IMR-90 (cell line): ENCODE results near the gene GJC1. TPM values are rescaled to one million over a fixed set of nuclear protein-coding genes. Genes with fewer than 3 reads are reported as not detected.
A peak's percentile ranks its signal among the peaks of the same experiment; 100 is the strongest.

Experiments used
- ATAC-seq: fragments of 200-7000 bp; cut with Tn5 transposase; 2 replicates; pipeline ENCODE4 v1.9.1; 2020; ENCODE audit warnings: low read depth, mild to moderate bottlenecking, moderate library complexity
- BruUV-seq: library from RNA; stranded (reverse); fragments of 400-500 nt; replicated peaks from 2 replicates; lab custom pipeline; 2021; lab: Mats Ljungman, UMichigan
- CTCF ChIA-PET: fragments of 300-600 bp; formaldehyde crosslinking; extraction: SDS; loops from one replicate; lab custom pipeline; 2021; ENCODE audit warnings: antibody characterized with exemption; lab: Yijun Ruan, JAX
- POLR2A ChIA-PET: fragments of 300-600 bp; sonication (Branson Sonifier 250); formaldehyde crosslinking; loops from one replicate; lab custom pipeline; 2022; ENCODE audit warnings: antibody characterized with exemption; ENCODE audit not compliant: unreplicated experiment; lab: Charles Lee
- DNase-seq: peaks from one replicate; pipeline ENCODE4 v3.0.0; 2013
- H2AFZ ChIP-seq: replicated peaks from 2 replicates; pipeline ENCODE3; 2013; ENCODE audit warnings: low read length, mild to moderate bottlenecking; ENCODE audit not compliant: poor library complexity
- H2AK5ac ChIP-seq: 2 replicates; pipeline ENCODE4 v1.6.1; 2013; ENCODE audit warnings: low read depth, low read length, inconsistent platforms
- H2AK9ac ChIP-seq: replicated peaks from 2 replicates; pipeline ENCODE3; 2013; ENCODE audit warnings: mild to moderate bottlenecking, low read depth, low read length, moderate library complexity; ENCODE audit not compliant: poor library complexity
- H2BK120ac ChIP-seq: 2 replicates; pipeline ENCODE4 v1.6.1; 2013; ENCODE audit warnings: low read depth, low read length, inconsistent platforms
- H2BK15ac ChIP-seq: 3 replicates; pipeline ENCODE4 v1.6.1; 2013; ENCODE audit warnings: low read depth, low read length, inconsistent platforms
- H2BK20ac ChIP-seq: 2 replicates; pipeline ENCODE4 v1.6.1; 2013; ENCODE audit warnings: low read depth, mild to moderate bottlenecking, inconsistent platforms, low read length, moderate library complexity
- H2BK5ac ChIP-seq: 2 replicates; pipeline ENCODE4 v1.6.1; 2013; ENCODE audit warnings: mild to moderate bottlenecking, low read depth, low read length, inconsistent platforms; ENCODE audit not compliant: poor library complexity, severe bottlenecking
- H3K14ac ChIP-seq: replicated peaks from 2 replicates; pipeline ENCODE4 v1.6.1; 2013; ENCODE audit warnings: low read depth, low read length, inconsistent platforms
- H3K18ac ChIP-seq: 2 replicates; pipeline ENCODE4 v1.6.1; 2013; ENCODE audit warnings: low read depth, low read length, control low read depth
- H3K23ac ChIP-seq: 2 replicates; pipeline ENCODE4 v1.6.1; 2013; ENCODE audit warnings: low read depth, low read length, inconsistent platforms
- H3K27ac ChIP-seq: 2 replicates; pipeline ENCODE4 v1.5.1; 2013; ENCODE audit warnings: mild to moderate bottlenecking, control low read depth, low read length; ENCODE audit not compliant: insufficient read depth
- H3K27me3 ChIP-seq: 2 replicates; pipeline ENCODE4 v1.6.1; 2013; ENCODE audit warnings: low read length; ENCODE audit not compliant: control insufficient read depth, insufficient read depth
- H3K36me3 ChIP-seq: 2 replicates; pipeline ENCODE4 v1.6.1; 2013; ENCODE audit warnings: low read length, mixed read lengths; ENCODE audit not compliant: control insufficient read depth, insufficient read depth
- H3K4ac ChIP-seq: 2 replicates; pipeline ENCODE4 v1.6.1; 2013; ENCODE audit warnings: low read depth, low read length, inconsistent platforms
- H3K4me1 ChIP-seq: 2 replicates; pipeline ENCODE4 v1.6.1; 2013; ENCODE audit warnings: low read length, mixed read lengths; ENCODE audit not compliant: control insufficient read depth, insufficient read depth
- H3K4me2 ChIP-seq: 2 replicates; pipeline ENCODE4 v1.6.1; 2013; ENCODE audit warnings: low read depth, mild to moderate bottlenecking, control low read depth, low read length, moderate library complexity
- H3K4me3 ChIP-seq: 2 replicates; pipeline ENCODE4 v1.5.1; 2013; ENCODE audit warnings: low read depth, mild to moderate bottlenecking, control low read depth, low read length, moderate library complexity; ENCODE audit not compliant: insufficient read depth
- H3K56ac ChIP-seq: 2 replicates; pipeline ENCODE4 v1.6.1; 2013; ENCODE audit warnings: low read length, inconsistent platforms; ENCODE audit not compliant: insufficient read depth; ENCODE audit errors: extremely low read depth
- H3K79me1 ChIP-seq, 2 experiments: 2 replicates each; pipeline ENCODE4 v1.6.1; 2013; ENCODE audit warnings: low read length in 2 of 2, inconsistent platforms in 1 of 2, low read depth in 1 of 2
- H3K9ac ChIP-seq: 2 replicates; pipeline ENCODE4 v1.6.1; 2013; ENCODE audit warnings: low read depth, low read length, control low read depth
- H3K9me1 ChIP-seq: 2 replicates; pipeline ENCODE4 v1.6.1; 2013; ENCODE audit warnings: low read length, inconsistent platforms; ENCODE audit not compliant: insufficient read depth
- H3K9me3 ChIP-seq: 2 replicates; pipeline ENCODE4 v1.6.1; 2013; ENCODE audit warnings: low read length; ENCODE audit not compliant: control insufficient read depth, insufficient read depth
- H4K20me1 ChIP-seq: 2 replicates; pipeline ENCODE4 v1.6.1; 2013; ENCODE audit warnings: low read length, inconsistent platforms; ENCODE audit not compliant: insufficient read depth
- H4K5ac ChIP-seq: 2 replicates; pipeline ENCODE4 v1.6.1; 2013; ENCODE audit warnings: mild to moderate bottlenecking, low read depth, low read length, control low read depth
- H4K8ac ChIP-seq, 2 experiments: 2 replicates each; pipeline ENCODE4 v1.6.1; 2013; ENCODE audit warnings: low read depth in 2 of 2, low read length in 2 of 2, control low read depth in 1 of 2, inconsistent platforms in 1 of 2
- H4K91ac ChIP-seq: 2 replicates; pipeline ENCODE4 v1.6.1; 2013; ENCODE audit warnings: low read depth, low read length, inconsistent platforms; ENCODE audit not compliant: insufficient read depth
- BHLHE40 ChIP-seq: fragments of 150-350 bp; IDR thresholded peaks from 2 replicates; pipeline ENCODE4 v1.6.1; 2016; ENCODE audit warnings: mild to moderate bottlenecking, low read depth, low read length
- CEBPB ChIP-seq: IDR thresholded peaks from 2 replicates; pipeline ENCODE4 v1.6.1; 2012; ENCODE audit warnings: low read depth, low read length, improper control_type of control experiment
- MAZ ChIP-seq: IDR thresholded peaks from 2 replicates; pipeline ENCODE4 v1.6.1; 2012; ENCODE audit warnings: low read depth, mild to moderate bottlenecking, low read length, improper control_type of control experiment, moderate library complexity, borderline replicate concordance
- NFE2L2 ChIP-seq: fragments of 150-350 bp; IDR thresholded peaks from 2 replicates; pipeline ENCODE4 v1.6.1; 2016; ENCODE audit warnings: low read depth, mild to moderate bottlenecking, low read length
- POLR2A ChIP-seq: IDR thresholded peaks from 2 replicates; pipeline ENCODE4 v1.6.1; 2012; ENCODE audit warnings: mild to moderate bottlenecking, low read depth, low read length
- RAD21 ChIP-seq: IDR thresholded peaks from 2 replicates; pipeline ENCODE4 v1.6.1; 2012; ENCODE audit warnings: low read length, improper control_type of control experiment
- RCOR1 ChIP-seq: IDR thresholded peaks from 2 replicates; pipeline ENCODE4 v1.6.1; 2012; ENCODE audit warnings: mild to moderate bottlenecking, low read length, improper control_type of control experiment; ENCODE audit not compliant: insufficient replicate concordance
- SMC3 ChIP-seq: fragments of 150-350 bp; IDR thresholded peaks from 2 replicates; pipeline ENCODE4 v1.6.1; 2016; ENCODE audit warnings: low read depth, mild to moderate bottlenecking, antibody characterized with exemption, low read length, moderate library complexity
- WGBS, 2 experiments: methylation state at CpG; one replicate each; pipeline versions ENCODE4 v1.1.5 to v1.1.7; 2013; ENCODE audit warnings: missing lambda C conversion rate in 2 of 2; ENCODE audit not compliant: insufficient read length in 1 of 2; ENCODE audit errors: extremely low coverage in 2 of 2; 5-methylcytosine and 5-hydroxymethylcytosine counted together
- dilution Hi-C: fragments of 300-500 bp; cut with HindIII; formaldehyde crosslinking; loops from one replicate; pipeline ENCODE4 v1.14.3; 2018; ENCODE audit warnings: low sequenced_read_pairs; ENCODE audit not compliant: unreplicated experiment
- in situ Hi-C: fragments of 300-500 bp; cut with MboI; formaldehyde crosslinking; loops from 3 replicates; pipeline ENCODE4 v1.14.3; 2019; ENCODE audit warnings: low sequenced_read_pairs, inconsistent platforms, mixed read lengths
- intact Hi-C: fragments of 100-400 bp; cut with micrococcal nuclease; formaldehyde crosslinking; loops from 2 replicates; pipeline ENCODE4 v1.10.0; 2022
- polyA plus RNA-seq, 3 experiments: library from polyadenylated mRNA; depleted of rRNA; stranded (reverse); fragments of >200 nt; gene quantifications; 2 replicates each; pipeline ENCODE4 v1.2.3, GENCODE V29; 2012; ENCODE audit warnings: low replicate concordance in 1 of 3
- total RNA-seq: library from RNA; depleted of rRNA; stranded (reverse); fragments of >200 nt; gene quantifications from 2 replicates; pipeline ENCODE4 v1.2.3, GENCODE V29; 2012
- TF ChIP-seq, protein P1 (sequence below): conservative IDR thresholded peaks from 2 replicates; pipeline ENCODE4 v1.5.1; 2012; ENCODE audit warnings: mild to moderate bottlenecking, low read depth, low read length, improper control_type of control experiment

GJC1 gene
- total and polyA plus RNA-seq, 2 of the 4 experiments (the other 2 are of a cell fraction) = 23.9 to 69.7 TPM

DNA sequence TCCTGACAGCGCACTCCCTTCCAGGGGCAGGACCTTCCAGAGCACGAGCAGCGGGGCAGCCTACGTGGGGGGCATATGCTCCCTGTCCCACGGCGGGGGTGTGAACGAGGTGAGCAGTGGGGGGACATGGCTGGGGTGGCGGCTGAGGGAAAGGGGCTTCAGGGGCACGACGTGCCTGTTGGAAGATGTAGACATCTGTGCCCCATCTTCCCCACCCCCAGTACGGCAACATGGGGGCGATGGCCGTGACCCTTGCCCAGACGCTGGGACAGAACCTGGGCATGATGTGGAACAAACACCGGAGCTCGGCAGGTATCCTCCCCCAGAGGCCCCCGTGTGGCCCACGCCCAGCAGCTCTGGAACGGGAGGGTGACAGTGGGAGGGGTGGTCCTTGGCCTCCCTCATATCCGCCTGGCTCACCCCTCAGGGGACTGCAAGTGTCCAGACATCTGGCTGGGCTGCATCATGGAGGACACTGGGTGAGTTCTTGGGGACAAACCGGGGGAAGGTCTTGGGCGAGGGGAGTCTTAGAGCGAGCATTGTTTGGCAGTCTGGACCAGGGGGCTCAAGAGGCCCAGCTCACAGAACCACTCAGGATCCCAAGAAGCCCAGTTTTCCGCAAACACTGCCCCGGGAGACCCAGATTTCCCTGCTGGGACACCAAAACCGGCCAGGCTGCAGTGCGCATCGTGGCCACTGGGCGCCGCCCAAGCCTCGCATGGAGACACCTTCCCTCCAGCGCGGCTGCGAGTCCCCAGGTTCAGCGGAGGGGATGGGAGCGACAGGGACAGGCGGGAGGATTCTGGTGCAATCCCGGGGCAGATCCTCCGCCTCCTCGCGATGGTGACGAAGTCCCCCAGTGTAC, 55.6 kb downstream of the GJC1 start:
- Histone ChIP-seq H3K56ac (no peak overlapping the region), H3K9me1 (no peaks in the 10 kb centered on the region), H3K27me3 (peaks cover 9% of the 10 kb centered on the region), H2BK5ac (no peak overlapping the region), H4K5ac (no peak overlapping the region), H2BK120ac (no peak overlapping the region), H3K9ac (no peak overlapping the region), H3K79me1 (no peaks in the 10 kb centered on the region), H3K18ac (no peak overlapping the region), H2BK20ac (no peak overlapping the region), H3K4me2 (peak overlapping the region; percentile 93), H3K4me3 (peak overlapping the region; percentile 53), H2AK5ac (no peak overlapping the region; the same call in 1 of the 2 replicates), H4K8ac (no peak overlapping the region), H3K4me1 (peaks cover 2% of the 10 kb centered on the region; the same call in 1 of the 2 replicates), H4K91ac (no peak overlapping the region), H2BK15ac (no peak overlapping the region), H3K14ac (no peak overlapping the region), H3K23ac (no peak overlapping the region), H3K9me3 (no peaks in the 10 kb centered on the region), H4K20me1 (no peaks in the 10 kb centered on the region; the same call in 1 of the 2 replicates), H3K36me3 (no peaks in the 10 kb centered on the region), H3K4ac (no peak overlapping the region), H3K27ac (no peak overlapping the region), H2AFZ (peak overlapping the region; percentile 98), H2AK9ac (peak overlapping the region; percentile 89)
- in situ Hi-C loops = no loop called here
- peak; percentile 35; the same call in 1 of the 2 replicates for TF ChIP-seq POLR2A
- no peak for TF ChIP-seq BHLHE40
- no peak for TF ChIP-seq NFE2L2
- no peak for TF ChIP-seq RCOR1
- peak; percentile 98 for TF ChIP-seq RAD21
- TF ChIP-seq SMC3 = peak; percentile 85
- TF ChIP-seq, protein P1, sequence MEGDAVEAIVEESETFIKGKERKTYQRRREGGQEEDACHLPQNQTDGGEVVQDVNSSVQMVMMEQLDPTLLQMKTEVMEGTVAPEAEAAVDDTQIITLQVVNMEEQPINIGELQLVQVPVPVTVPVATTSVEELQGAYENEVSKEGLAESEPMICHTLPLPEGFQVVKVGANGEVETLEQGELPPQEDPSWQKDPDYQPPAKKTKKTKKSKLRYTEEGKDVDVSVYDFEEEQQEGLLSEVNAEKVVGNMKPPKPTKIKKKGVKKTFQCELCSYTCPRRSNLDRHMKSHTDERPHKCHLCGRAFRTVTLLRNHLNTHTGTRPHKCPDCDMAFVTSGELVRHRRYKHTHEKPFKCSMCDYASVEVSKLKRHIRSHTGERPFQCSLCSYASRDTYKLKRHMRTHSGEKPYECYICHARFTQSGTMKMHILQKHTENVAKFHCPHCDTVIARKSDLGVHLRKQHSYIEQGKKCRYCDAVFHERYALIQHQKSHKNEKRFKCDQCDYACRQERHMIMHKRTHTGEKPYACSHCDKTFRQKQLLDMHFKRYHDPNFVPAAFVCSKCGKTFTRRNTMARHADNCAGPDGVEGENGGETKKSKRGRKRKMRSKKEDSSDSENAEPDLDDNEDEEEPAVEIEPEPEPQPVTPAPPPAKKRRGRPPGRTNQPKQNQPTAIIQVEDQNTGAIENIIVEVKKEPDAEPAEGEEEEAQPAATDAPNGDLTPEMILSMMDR = peak; percentile 98
- peak; percentile 33; the same call in 1 of the 2 replicates for TF ChIP-seq CEBPB
- TF ChIP-seq MAZ = 0 out of 2 replicates have a peak, but pooled peaks have one; percentile 29
- dilution Hi-C loops = no loop called here
- intact Hi-C loops = loop anchor here (1.0 to 2.0 kb wide), 3 partner anchors 91 to 244 kb away; no protein-coding TSS in a partner anchor
- ChIA-PET POLR2A (no interaction called here), CTCF (interaction anchor here (1.4 to 2.2 kb wide), 2 partner anchors 90 to 104 kb away, joined by 5 to 9 read pairs; no protein-coding TSS in a partner anchor)
- peak; percentile 59 for ATAC-seq
- no TSS peak for BruUV-seq
- WGBS, 2 experiments = 6% methylated on average over 6 of the region's 42 CpGs; no CpG with 5 or more reads in 1 of the 2 experiments
- peak; percentile 54 for DNase-seq
